Measurements from ENCODE around the gene TMEM129.

GRCh38 chr4:1714303-1715001 lies 6.7 kb downstream of the TMEM129 start:
- TF ChIP-seq PATZ1 (CRISPR knock-in tag; IDR thresholded peaks at IDR 0.05; ENCODE audit: borderline replicate concordance): no peak
- no peak for TF ChIP-seq ZFP30 (CRISPR knock-in tag; IDR thresholded peaks at IDR 0.05)
- no peak for TF ChIP-seq TOX (CRISPR knock-in tag; IDR thresholded peaks at IDR 0.05; ENCODE audit: borderline replicate concordance)
- no peak for TF ChIP-seq CSRNP3 (CRISPR knock-in tag; IDR thresholded peaks at IDR 0.05)
- TF ChIP-seq ZNF70 (CRISPR knock-in tag; IDR thresholded peaks at IDR 0.05): no peak
- TF ChIP-seq CREB5 (CRISPR knock-in tag; IDR thresholded peaks at IDR 0.05; ENCODE audit: low read depth): no peak
- TF ChIP-seq TSHZ2 (CRISPR knock-in tag; IDR thresholded peaks at IDR 0.05): no peak
- TF ChIP-seq PPARA (CRISPR knock-in tag; IDR thresholded peaks at IDR 0.05; ENCODE audit: borderline replicate concordance): no peak
- no peak for TF ChIP-seq RARB (CRISPR knock-in tag; IDR thresholded peaks at IDR 0.05)
- TF ChIP-seq BACH2 (CRISPR knock-in tag; IDR thresholded peaks at IDR 0.05; ENCODE audit: borderline replicate concordance): no peak
- TF ChIP-seq ARNTL (CRISPR knock-in tag; IDR thresholded peaks at IDR 0.05; ENCODE audit: borderline replicate concordance, low read depth): no peak

All from SK-N-SH treated with all-trans-retinoic acid at 6 μM for 48 hours (cell line).